Lower lobe of right lung (tissue), 2 donors: Measurements from ENCODE around the gene EFCAB13. TPM values are rescaled to one million over a fixed set of nuclear protein-coding genes. Genes with fewer than 3 reads are reported as not detected.
"Not testable (repeated sequence)": the region's sequence is repeated elsewhere in the genome, so short reads cannot be mapped to it uniquely, and the experiment has no call there.

ENCODE experiments used
- ATAC-seq, 2 donors: fragments of 200-7000 bp; cut with Tn5 transposase; one replicate each; pipeline ENCODE4 v1.9.1; 2020 to 2022; ENCODE audit warnings: mild to moderate bottlenecking in 2 of 2, moderate library complexity in 2 of 2
- DNase-seq: peaks from one replicate; pipeline ENCODE4 v3.0.0-alpha.2; 2020
- H3K27ac ChIP-seq: fragments of 200-600 bp; one replicate; pipeline ENCODE4 v1.8.0; 2022
- H3K27me3 ChIP-seq: fragments of 200-600 bp; one replicate; pipeline ENCODE4 v1.8.0; 2022; ENCODE audit warnings: low read depth
- H3K36me3 ChIP-seq: fragments of 200-600 bp; one replicate; pipeline ENCODE4 v1.8.0; 2022; ENCODE audit warnings: mild to moderate bottlenecking
- H3K4me1 ChIP-seq: fragments of 200-600 bp; one replicate; pipeline ENCODE4 v1.8.0; 2022
- H3K4me3 ChIP-seq: fragments of 200-600 bp; one replicate; pipeline ENCODE4 v1.8.0; 2022; ENCODE audit warnings: mild to moderate bottlenecking
- H3K9me3 ChIP-seq: fragments of 200-600 bp; one replicate; pipeline ENCODE4 v1.8.0; 2022
- CTCF ChIP-seq: fragments of 200-600 bp; IDR thresholded peaks from one replicate; pipeline ENCODE4 v1.8.0; 2022; ENCODE audit warnings: antibody characterized with exemption, mild to moderate bottlenecking
- intact Hi-C: fragments of 100-400 bp; cut with DNase I; formaldehyde crosslinking; loops from one replicate; pipeline ENCODE4 v1.11.0; 2022
- total RNA-seq: library from RNA; stranded (reverse); fragmentation: NEBNext Ultra II Directional; extraction: Animal tissue kit (Norgen Biotek cat#: 25700); gene quantifications from one replicate; pipeline ENCODE4 v1.2.1, GENCODE V29; 2021
- donor health status: DM: no; HTN: yes; CAD: no; lungs with severe emphysema.

EFCAB13 gene
- total RNA-seq, 1 donor from 2014 or later, result 13.0 TPM

GRCh38 chr17:47363171-47363570 is 39.4 kb downstream of the EFCAB13 start:
- H3K4me3 ChIP-seq, result no peak overlapping the region
- ATAC-seq (no peak), DNase-seq (no peak)
- intact Hi-C loops, result no loop called here
- no peak overlapping the region for H3K27ac ChIP-seq
- H3K4me1 ChIP-seq, result no peaks in the 10 kb centered on the region
- H3K27me3 ChIP-seq, result no peaks in the 10 kb centered on the region
- H3K9me3 ChIP-seq, result no peaks in the 10 kb centered on the region
- no peaks in the 10 kb centered on the region for H3K36me3 ChIP-seq
- no peak for TF ChIP-seq CTCF

- ATAC-seq, result no peak
- intact Hi-C loops, result no loop called here
- Histone ChIP-seq H3K27me3 (no peaks in the 10 kb centered on the region), H3K36me3 (no peaks in the 10 kb centered on the region), H3K4me1 (no peaks in the 10 kb centered on the region), H3K27ac (no peak overlapping the region), H3K9me3 (no peaks in the 10 kb centered on the region), H3K4me3 (no peak overlapping the region)
- no peak for TF ChIP-seq CTCF
- DNase-seq, result no peak
These were observed 43.5 kb downstream of the EFCAB13 start for GRCh38 chr17:47367257-47367656.

- H3K4me1 ChIP-seq, result no peaks in the 10 kb centered on the region
- H3K36me3 ChIP-seq, result no peaks in the 10 kb centered on the region
- ATAC-seq, result no peak
- H3K9me3 ChIP-seq, result no peaks in the 10 kb centered on the region
- TF ChIP-seq CTCF, result no peak
- DNase-seq, result no peak
- H3K27me3 ChIP-seq, result no peaks in the 10 kb centered on the region
- intact Hi-C loops, result no loop called here
- no peak overlapping the region for H3K4me3 ChIP-seq
- H3K27ac ChIP-seq, result no peak overlapping the region
These were observed 44.5 kb downstream of the EFCAB13 start for GRCh38 chr17:47368262-47368661.

GRCh38 chr17:47370899-47371298 is 47.1 kb downstream of the EFCAB13 start:
- DNase-seq, H3K9me3 ChIP-seq, intact Hi-C loops, H3K4me3 ChIP-seq, ATAC-seq, H3K36me3 ChIP-seq, H3K27me3 ChIP-seq, H3K4me1 ChIP-seq, H3K27ac ChIP-seq: not testable (repeated sequence)

- Histone ChIP-seq H3K27me3 (no peaks in the 10 kb centered on the region), H3K9me3 (no peaks in the 10 kb centered on the region), H3K36me3 (no peaks in the 10 kb centered on the region), H3K4me3 (no peak overlapping the region), H3K4me1 (no peaks in the 10 kb centered on the region), H3K27ac (no peak overlapping the region)
- no peak for DNase-seq
- no peak for TF ChIP-seq CTCF
- intact Hi-C loops, result no loop called here
- no peak for ATAC-seq
These were observed 49.2 kb downstream of the EFCAB13 start for GRCh38 chr17:47373002-47373401.

- H3K27me3 ChIP-seq, result no peaks in the 10 kb centered on the region
These were observed 52.5 kb downstream of the EFCAB13 start for GRCh38 chr17:47376247-47376646.

More at GRCh38 chr17:47376247-47376646, 52.5 kb downstream of the EFCAB13 start:
- no peak for TF ChIP-seq CTCF
- DNase-seq (no peak), ATAC-seq (no peak)
- Histone ChIP-seq H3K4me3 (no peak overlapping the region), H3K4me1 (no peaks in the 10 kb centered on the region), H3K27ac (no peak overlapping the region), H3K36me3 (no peaks in the 10 kb centered on the region), H3K9me3 (no peaks in the 10 kb centered on the region)
- intact Hi-C loops, result no loop called here
